ENCODE results near the gene NDUFB8. TPM values are rescaled to one million over a fixed set of nuclear protein-coding genes. Genes with fewer than 3 reads are reported as not detected.

The NDUFB8 gene
- total RNA-seq, 2 experiments from 2014 or later, result 209 to 288 TPM

DNA sequence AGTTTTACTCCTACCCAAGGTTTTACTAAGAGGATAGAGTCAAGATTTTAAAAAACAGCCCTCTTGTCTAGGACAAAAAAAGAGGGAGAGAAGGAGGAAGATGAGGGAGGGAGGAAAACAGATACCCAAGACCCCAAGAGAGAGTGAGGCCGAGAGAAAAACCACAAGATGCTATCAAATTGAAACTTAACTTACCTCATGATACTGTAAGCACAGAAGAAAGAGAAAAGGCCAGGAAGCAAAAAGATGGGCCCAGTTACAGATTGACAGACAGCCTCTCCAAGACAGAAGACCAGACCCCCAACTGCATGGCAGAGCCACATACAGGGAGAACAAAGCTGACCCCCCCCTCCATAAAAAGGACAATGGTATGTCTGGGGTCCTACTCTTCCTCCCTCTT is 21.4 kb downstream of the NDUFB8 start:
- TF ChIP-seq EZH2phosphoT487 (IDR thresholded peaks at IDR 0.05; ENCODE audit: borderline replicate concordance, low read depth, low read length), result no peak
- TF ChIP-seq, protein P1, sequence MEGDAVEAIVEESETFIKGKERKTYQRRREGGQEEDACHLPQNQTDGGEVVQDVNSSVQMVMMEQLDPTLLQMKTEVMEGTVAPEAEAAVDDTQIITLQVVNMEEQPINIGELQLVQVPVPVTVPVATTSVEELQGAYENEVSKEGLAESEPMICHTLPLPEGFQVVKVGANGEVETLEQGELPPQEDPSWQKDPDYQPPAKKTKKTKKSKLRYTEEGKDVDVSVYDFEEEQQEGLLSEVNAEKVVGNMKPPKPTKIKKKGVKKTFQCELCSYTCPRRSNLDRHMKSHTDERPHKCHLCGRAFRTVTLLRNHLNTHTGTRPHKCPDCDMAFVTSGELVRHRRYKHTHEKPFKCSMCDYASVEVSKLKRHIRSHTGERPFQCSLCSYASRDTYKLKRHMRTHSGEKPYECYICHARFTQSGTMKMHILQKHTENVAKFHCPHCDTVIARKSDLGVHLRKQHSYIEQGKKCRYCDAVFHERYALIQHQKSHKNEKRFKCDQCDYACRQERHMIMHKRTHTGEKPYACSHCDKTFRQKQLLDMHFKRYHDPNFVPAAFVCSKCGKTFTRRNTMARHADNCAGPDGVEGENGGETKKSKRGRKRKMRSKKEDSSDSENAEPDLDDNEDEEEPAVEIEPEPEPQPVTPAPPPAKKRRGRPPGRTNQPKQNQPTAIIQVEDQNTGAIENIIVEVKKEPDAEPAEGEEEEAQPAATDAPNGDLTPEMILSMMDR (conservative IDR thresholded peaks at IDR 0.05; ENCODE audit: low read length), result no peak
- Histone ChIP-seq H3K27ac (ENCODE audit: low read depth, low read length, poor library complexity, severe bottlenecking) (no peak overlapping the region), H3K4me2 (ENCODE audit: low read length) (no peak overlapping the region), H3K36me3 (ENCODE audit: insufficient read depth, low read length) (no peaks in the 10 kb centered on the region; the same call in 1 of the 2 replicates), H2AFZ (ENCODE audit: low read length) (no peak overlapping the region), H3K9me3 (ENCODE audit: low read length) (no peaks in the 10 kb centered on the region), H3K79me2 (ENCODE audit: insufficient read depth, low read depth, low read length) (no peaks in the 10 kb centered on the region), H3K9me2 (ENCODE audit: insufficient read depth, low read length) (no peaks in the 10 kb centered on the region), H3K4me1 (ENCODE audit: insufficient read depth, low read length, poor library complexity, severe bottlenecking) (peaks cover 20% of the 10 kb centered on the region), H4K20me1 (ENCODE audit: insufficient read depth, low read length) (no peaks in the 10 kb centered on the region), H3K4me3 (ENCODE audit: low read depth, low read length, poor library complexity, severe bottlenecking) (no peak overlapping the region)
- POLR2A ChIA-PET, result interaction anchor here (0.7 kb wide), 1 partner anchor 234 kb away, joined by 3 read pairs; no protein-coding TSS in a partner anchor
- CTCF ChIA-PET (ENCODE audit: unreplicated experiment), result interaction anchor here (1.3 kb wide), 1 partner anchor 10 kb away, joined by 7 read pairs; no protein-coding TSS in a partner anchor
- intact Hi-C loops (cut with micrococcal nuclease; ENCODE audit: unreplicated experiment), result loop anchor here (1.0 to 5.0 kb wide), 3 partner anchors 75 to 206 kb away; no protein-coding TSS in a partner anchor
- no TSS peak for BruUV-seq (replicated peaks)
- no peak for DNase-seq (ENCODE audit: low spot score)

DNA sequence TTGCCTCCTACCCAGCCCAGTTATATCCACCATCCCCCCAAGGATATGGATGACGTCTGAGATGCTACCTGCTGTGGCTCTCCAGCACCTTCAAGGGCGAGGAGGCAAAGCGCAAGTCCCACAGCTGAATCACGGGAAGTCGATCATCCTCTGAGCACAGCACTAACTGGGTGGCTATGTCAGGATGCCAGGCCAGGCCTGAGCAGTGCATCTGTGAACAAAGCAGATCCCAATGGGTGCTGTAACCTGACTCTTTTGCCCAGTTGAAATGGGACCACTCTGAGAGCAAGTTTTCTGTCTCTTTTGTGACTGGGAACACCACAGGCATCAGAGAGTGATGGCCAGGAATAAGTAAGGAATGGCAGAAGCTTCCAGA is 22.3 kb downstream of the NDUFB8 start:
- Histone ChIP-seq H3K36me3 (ENCODE audit: insufficient read depth, low read length) (no peaks in the 10 kb centered on the region; the same call in 1 of the 2 replicates), H3K79me2 (ENCODE audit: insufficient read depth, low read depth, low read length) (no peaks in the 10 kb centered on the region), H3K4me1 (ENCODE audit: insufficient read depth, low read length, poor library complexity, severe bottlenecking) (peaks cover 27% of the 10 kb centered on the region), H3K4me2 (ENCODE audit: low read length) (no peak overlapping the region), H3K9me3 (ENCODE audit: low read length) (no peaks in the 10 kb centered on the region), H3K4me3 (ENCODE audit: low read depth, low read length, poor library complexity, severe bottlenecking) (no peak overlapping the region), H3K9me2 (ENCODE audit: insufficient read depth, low read length) (no peaks in the 10 kb centered on the region), H4K20me1 (ENCODE audit: insufficient read depth, low read length) (no peaks in the 10 kb centered on the region), H3K27ac (ENCODE audit: low read depth, low read length, poor library complexity, severe bottlenecking) (no peak overlapping the region), H2AFZ (ENCODE audit: low read length) (no peak overlapping the region)
- intact Hi-C loops (cut with micrococcal nuclease; ENCODE audit: unreplicated experiment), result loop anchor here (5.0 kb wide), 1 partner anchor 205 kb away; no protein-coding TSS in a partner anchor
- TF ChIP-seq, protein P1 (conservative IDR thresholded peaks at IDR 0.05; ENCODE audit: low read length), result no peak
- TF ChIP-seq EZH2phosphoT487 (IDR thresholded peaks at IDR 0.05; ENCODE audit: borderline replicate concordance, low read depth, low read length), result no peak
- CTCF ChIA-PET (ENCODE audit: unreplicated experiment), result no interaction called here
- no TSS peak for BruUV-seq (replicated peaks)
- no peak for DNase-seq (ENCODE audit: low spot score)
- POLR2A ChIA-PET, result no interaction called here

DNA sequence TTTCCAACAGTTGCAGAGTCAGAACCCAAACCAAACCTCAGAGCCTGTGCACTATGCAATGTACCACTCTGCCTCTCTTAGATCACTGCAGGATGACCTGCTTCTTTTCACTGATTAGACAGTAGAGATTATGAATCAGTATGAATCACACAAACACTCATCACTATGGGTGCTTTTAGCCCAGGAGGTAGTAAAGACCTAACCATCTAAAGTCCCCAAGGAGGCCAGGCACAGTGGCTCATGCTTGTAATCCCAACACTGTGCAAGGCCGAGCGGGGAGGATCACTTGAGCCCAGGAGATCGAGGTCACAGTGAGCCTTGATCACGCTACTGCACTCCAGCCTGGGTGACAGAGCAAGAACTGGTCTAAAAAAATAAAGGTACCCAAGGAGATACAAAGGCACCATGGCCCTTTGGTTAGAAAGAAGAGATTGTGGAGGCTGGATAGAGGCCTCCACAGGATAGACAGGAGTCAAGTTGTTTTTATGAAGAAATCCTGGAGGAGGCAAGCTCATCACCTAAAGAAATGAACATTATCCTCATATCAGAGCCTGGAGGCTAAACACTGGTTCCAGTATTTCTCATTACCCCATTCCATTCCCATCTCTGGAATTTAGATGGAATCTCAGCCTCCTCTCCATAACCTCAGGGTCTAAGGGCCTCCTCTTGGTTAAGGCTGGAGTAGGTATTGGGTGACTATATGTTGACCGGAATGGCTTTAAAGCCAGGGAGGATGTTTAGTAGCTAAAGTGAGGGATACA is 22.9 kb downstream of the NDUFB8 start:
- Histone ChIP-seq H3K9me2 (ENCODE audit: insufficient read depth, low read length) (no peaks in the 10 kb centered on the region), H3K79me2 (ENCODE audit: insufficient read depth, low read depth, low read length) (no peaks in the 10 kb centered on the region), H3K27ac (ENCODE audit: low read depth, low read length, poor library complexity, severe bottlenecking) (no peak overlapping the region), H3K36me3 (ENCODE audit: insufficient read depth, low read length) (no peaks in the 10 kb centered on the region; the same call in 1 of the 2 replicates), H3K4me2 (ENCODE audit: low read length) (no peak overlapping the region), H2AFZ (ENCODE audit: low read length) (no peak overlapping the region), H4K20me1 (ENCODE audit: insufficient read depth, low read length) (no peaks in the 10 kb centered on the region), H3K9me3 (ENCODE audit: low read length) (no peaks in the 10 kb centered on the region), H3K4me1 (ENCODE audit: insufficient read depth, low read length, poor library complexity, severe bottlenecking) (peaks cover 27% of the 10 kb centered on the region), H3K4me3 (ENCODE audit: low read depth, low read length, poor library complexity, severe bottlenecking) (no peak overlapping the region)
- BruUV-seq (replicated peaks), result no TSS peak
- TF ChIP-seq, protein P1 (conservative IDR thresholded peaks at IDR 0.05; ENCODE audit: low read length), result no peak
- no peak for TF ChIP-seq EZH2phosphoT487 (IDR thresholded peaks at IDR 0.05; ENCODE audit: borderline replicate concordance, low read depth, low read length)
- POLR2A ChIA-PET, result no interaction called here
- CTCF ChIA-PET (ENCODE audit: unreplicated experiment), result no interaction called here
- no peak for DNase-seq (ENCODE audit: low spot score)
- intact Hi-C loops (cut with micrococcal nuclease; ENCODE audit: unreplicated experiment), result loop anchor here (5.0 kb wide), 1 partner anchor 204 kb away; no protein-coding TSS in a partner anchor

All from OCI-LY7 (cell line).